HepG2 (cell line): ENCODE results near the gene ANKRD27. TPM values are rescaled to one million over a fixed set of nuclear protein-coding genes. Genes with fewer than 3 reads are reported as not detected.

Experiments used
- AKNA ChIP-seq: sonication (generic); formaldehyde crosslinking; IDR thresholded peaks from 2 replicates; pipeline ENCODE4 v1.4.0; 2020; ENCODE audit warnings: missing genetic modification reagents, borderline replicate concordance
- FOXP4 ChIP-seq: sonication (generic); formaldehyde crosslinking; IDR thresholded peaks from 2 replicates; pipeline ENCODE4 v1.4.0; 2020; ENCODE audit warnings: missing genetic modification reagents
- ISX ChIP-seq: sonication (generic); formaldehyde crosslinking; conservative IDR thresholded peaks from 2 replicates; pipeline ENCODE4 v1.5.0; 2020; ENCODE audit warnings: missing genetic modification reagents
- KLF9 ChIP-seq: IDR thresholded peaks from 2 replicates; pipeline ENCODE4 v1.6.1; 2016; ENCODE audit warnings: low read depth
- ZNF276 ChIP-seq: sonication (generic); formaldehyde crosslinking; IDR thresholded peaks from 2 replicates; pipeline ENCODE4 v1.4.0; 2020; ENCODE audit warnings: mild to moderate bottlenecking, low read depth, missing genetic modification reagents
- ZNF331 ChIP-seq: sonication (generic); formaldehyde crosslinking; IDR thresholded peaks from 2 replicates; pipeline ENCODE4 v1.4.0; 2020; ENCODE audit warnings: missing genetic modification reagents
- ZNF609 ChIP-seq: sonication (generic); formaldehyde crosslinking; IDR thresholded peaks from 2 replicates; pipeline ENCODE4 v1.4.0; 2020; ENCODE audit warnings: mild to moderate bottlenecking, missing genetic modification reagents, borderline replicate concordance
- ZNF768 ChIP-seq: sonication (generic); formaldehyde crosslinking; IDR thresholded peaks from 2 replicates; pipeline ENCODE4 v1.4.0; 2020; ENCODE audit warnings: missing genetic modification reagents
- ZNF800 ChIP-seq: sonication (generic); formaldehyde crosslinking; IDR thresholded peaks from 2 replicates; pipeline ENCODE4 v1.4.0; 2020; ENCODE audit warnings: missing genetic modification reagents
- ZNF850 ChIP-seq: sonication (generic); formaldehyde crosslinking; conservative IDR thresholded peaks from 2 replicates; pipeline ENCODE4 v1.9.0; 2021; ENCODE audit warnings: mild to moderate bottlenecking, missing genetic modification reagents
- polyA plus RNA-seq, 8 experiments: library from polyadenylated mRNA; depleted of rRNA in 3 of 8; stranded (reverse) in 7 of 8; unstranded in 1 of 8; fragments of >200 nt; fragmentation: Illumina TruSeq in 4 of 8; extraction: Trizol in 4 of 8; gene quantifications; 2 replicates each; pipeline versions ENCODE4 v1.2.1 to v1.2.3, GENCODE V29; 2011 to 2016; ENCODE audit warnings: low read depth in 4 of 8, missing spikeins in 1 of 8, mixed read lengths in 1 of 8; ENCODE audit not compliant: insufficient read depth in 1 of 8
- total RNA-seq, 5 experiments: library from RNA; depleted of rRNA; stranded (reverse); fragments of >200 nt; fragmentation: Illumina TruSeq; extraction: Trizol; gene quantifications; 2 replicates each; pipeline ENCODE4 v1.2.3, GENCODE V29; 2016; ENCODE audit warnings: low read depth in 1 of 5

Gene ANKRD27
- total and polyA plus RNA-seq, 2 of the 13 experiments (the other 11 are each of a cell fraction or from before 2014, with no cell fraction given) = 22.2 to 23.7 TPM

- TF ChIP-seq ZNF609 (CRISPR knock-in tag) = no peak
- TF ChIP-seq ISX = no peak
- no peak; the same call in 1 of the 2 replicates for TF ChIP-seq ZNF276 (CRISPR knock-in tag)
- TF ChIP-seq ZNF768 (CRISPR knock-in tag) = no peak
- TF ChIP-seq ZNF850 = no peak
- no peak for TF ChIP-seq AKNA (CRISPR knock-in tag)
- TF ChIP-seq FOXP4 (CRISPR knock-in tag) = no peak
- TF ChIP-seq KLF9 = no peak
- peak; percentile 68; the same call in 1 of the 2 replicates for TF ChIP-seq ZNF800
- no peak for TF ChIP-seq ZNF331 (CRISPR knock-in tag)
Observed at GRCh38 chr19:32674931-32675719, at the start of gene ANKRD27 (continued).
